ENCODE data around the gene SPATA20. TPM values are rescaled to one million over a fixed set of nuclear protein-coding genes. Genes with fewer than 3 reads are reported as not detected.

Gene SPATA20
- total and polyA plus RNA-seq, 2 of the 13 experiments (the other 11 are each of a cell fraction or from before 2014, with no cell fraction given), result 36.1 to 64.8 TPM

DNA sequence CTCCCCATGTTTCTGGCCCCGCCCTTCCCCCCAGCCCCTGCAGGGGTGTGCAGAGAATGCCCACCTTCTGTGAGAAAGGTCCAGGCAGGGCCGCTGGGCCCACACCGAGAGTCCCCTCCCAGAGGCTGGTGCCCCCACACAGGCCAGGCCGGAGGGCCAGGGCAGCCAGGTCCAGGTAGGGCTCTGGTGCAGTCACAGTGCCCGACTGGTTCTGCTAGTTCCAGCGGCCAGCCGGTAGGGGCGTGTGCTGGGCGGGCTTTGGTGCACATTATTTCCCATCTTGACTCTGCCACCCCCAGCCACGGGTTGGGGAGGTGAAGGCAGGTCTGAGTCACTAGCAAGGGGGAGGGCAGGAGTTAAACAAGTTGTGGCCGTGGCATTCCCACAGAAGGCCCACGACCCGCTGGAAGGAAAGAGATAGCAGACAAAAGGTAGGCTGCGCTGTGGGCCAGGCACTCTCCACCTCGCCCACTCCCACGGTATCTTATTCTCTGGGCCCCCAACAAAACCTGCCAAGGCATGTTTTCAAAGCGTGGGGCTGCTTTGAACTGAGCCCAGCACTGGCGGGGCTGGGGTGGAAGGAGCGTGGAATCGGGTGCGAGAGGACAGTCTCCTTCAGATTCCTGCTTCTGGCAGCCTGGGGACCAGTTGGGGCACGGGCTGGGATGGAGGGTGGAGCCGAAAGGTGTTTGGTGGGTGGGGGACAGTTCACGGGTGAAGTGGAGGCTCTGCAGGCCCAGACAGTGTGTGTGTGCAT lies 12.6 kb upstream of the SPATA20 start (continued):
- TF ChIP-seq, protein P1, sequence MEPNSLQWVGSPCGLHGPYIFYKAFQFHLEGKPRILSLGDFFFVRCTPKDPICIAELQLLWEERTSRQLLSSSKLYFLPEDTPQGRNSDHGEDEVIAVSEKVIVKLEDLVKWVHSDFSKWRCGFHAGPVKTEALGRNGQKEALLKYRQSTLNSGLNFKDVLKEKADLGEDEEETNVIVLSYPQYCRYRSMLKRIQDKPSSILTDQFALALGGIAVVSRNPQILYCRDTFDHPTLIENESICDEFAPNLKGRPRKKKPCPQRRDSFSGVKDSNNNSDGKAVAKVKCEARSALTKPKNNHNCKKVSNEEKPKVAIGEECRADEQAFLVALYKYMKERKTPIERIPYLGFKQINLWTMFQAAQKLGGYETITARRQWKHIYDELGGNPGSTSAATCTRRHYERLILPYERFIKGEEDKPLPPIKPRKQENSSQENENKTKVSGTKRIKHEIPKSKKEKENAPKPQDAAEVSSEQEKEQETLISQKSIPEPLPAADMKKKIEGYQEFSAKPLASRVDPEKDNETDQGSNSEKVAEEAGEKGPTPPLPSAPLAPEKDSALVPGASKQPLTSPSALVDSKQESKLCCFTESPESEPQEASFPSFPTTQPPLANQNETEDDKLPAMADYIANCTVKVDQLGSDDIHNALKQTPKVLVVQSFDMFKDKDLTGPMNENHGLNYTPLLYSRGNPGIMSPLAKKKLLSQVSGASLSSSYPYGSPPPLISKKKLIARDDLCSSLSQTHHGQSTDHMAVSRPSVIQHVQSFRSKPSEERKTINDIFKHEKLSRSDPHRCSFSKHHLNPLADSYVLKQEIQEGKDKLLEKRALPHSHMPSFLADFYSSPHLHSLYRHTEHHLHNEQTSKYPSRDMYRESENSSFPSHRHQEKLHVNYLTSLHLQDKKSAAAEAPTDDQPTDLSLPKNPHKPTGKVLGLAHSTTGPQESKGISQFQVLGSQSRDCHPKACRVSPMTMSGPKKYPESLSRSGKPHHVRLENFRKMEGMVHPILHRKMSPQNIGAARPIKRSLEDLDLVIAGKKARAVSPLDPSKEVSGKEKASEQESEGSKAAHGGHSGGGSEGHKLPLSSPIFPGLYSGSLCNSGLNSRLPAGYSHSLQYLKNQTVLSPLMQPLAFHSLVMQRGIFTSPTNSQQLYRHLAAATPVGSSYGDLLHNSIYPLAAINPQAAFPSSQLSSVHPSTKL (CRISPR knock-in tag; IDR thresholded peaks at IDR 0.05), result no peak
- TF ChIP-seq ZNF775 (CRISPR knock-in tag; IDR thresholded peaks at IDR 0.05; ENCODE audit: borderline replicate concordance) (no peak), NFATC3 (CRISPR knock-in tag; IDR thresholded peaks at IDR 0.05) (0 out of 2 replicates have a peak, but pooled peaks have one; percentile 16), TCF7L2 (IDR thresholded peaks at IDR 0.05; ENCODE audit: low read depth, low read length) (no peak), ZFYVE20 (CRISPR knock-in tag; IDR thresholded peaks at IDR 0.05; ENCODE audit: borderline replicate concordance, low read depth) (no peak), ZFP62 (CRISPR knock-in tag; IDR thresholded peaks at IDR 0.05) (no peak), ZMYM2 (CRISPR knock-in tag; IDR thresholded peaks at IDR 0.05) (0 out of 2 replicates have a peak, but pooled peaks have one; percentile 31), AKAP8 (CRISPR knock-in tag; IDR thresholded peaks at IDR 0.05) (no peak), JDP2 (CRISPR knock-in tag; IDR thresholded peaks at IDR 0.05; ENCODE audit: borderline replicate concordance) (no peak), SP4 (CRISPR knock-in tag; IDR thresholded peaks at IDR 0.05) (no peak), ZNF331 (CRISPR knock-in tag; IDR thresholded peaks at IDR 0.05) (peak; percentile 29; the same call in 1 of the 2 replicates), NCOA1 (CRISPR knock-in tag; IDR thresholded peaks at IDR 0.05) (no peak), TEAD3 (CRISPR knock-in tag; optimal IDR thresholded peaks at IDR 0.05; ENCODE audit: borderline replicate concordance) (no peak), MED8 (CRISPR knock-in tag; IDR thresholded peaks at IDR 0.05; ENCODE audit: insufficient replicate concordance) (no peak)
- TF ChIP-seq, protein P2, sequence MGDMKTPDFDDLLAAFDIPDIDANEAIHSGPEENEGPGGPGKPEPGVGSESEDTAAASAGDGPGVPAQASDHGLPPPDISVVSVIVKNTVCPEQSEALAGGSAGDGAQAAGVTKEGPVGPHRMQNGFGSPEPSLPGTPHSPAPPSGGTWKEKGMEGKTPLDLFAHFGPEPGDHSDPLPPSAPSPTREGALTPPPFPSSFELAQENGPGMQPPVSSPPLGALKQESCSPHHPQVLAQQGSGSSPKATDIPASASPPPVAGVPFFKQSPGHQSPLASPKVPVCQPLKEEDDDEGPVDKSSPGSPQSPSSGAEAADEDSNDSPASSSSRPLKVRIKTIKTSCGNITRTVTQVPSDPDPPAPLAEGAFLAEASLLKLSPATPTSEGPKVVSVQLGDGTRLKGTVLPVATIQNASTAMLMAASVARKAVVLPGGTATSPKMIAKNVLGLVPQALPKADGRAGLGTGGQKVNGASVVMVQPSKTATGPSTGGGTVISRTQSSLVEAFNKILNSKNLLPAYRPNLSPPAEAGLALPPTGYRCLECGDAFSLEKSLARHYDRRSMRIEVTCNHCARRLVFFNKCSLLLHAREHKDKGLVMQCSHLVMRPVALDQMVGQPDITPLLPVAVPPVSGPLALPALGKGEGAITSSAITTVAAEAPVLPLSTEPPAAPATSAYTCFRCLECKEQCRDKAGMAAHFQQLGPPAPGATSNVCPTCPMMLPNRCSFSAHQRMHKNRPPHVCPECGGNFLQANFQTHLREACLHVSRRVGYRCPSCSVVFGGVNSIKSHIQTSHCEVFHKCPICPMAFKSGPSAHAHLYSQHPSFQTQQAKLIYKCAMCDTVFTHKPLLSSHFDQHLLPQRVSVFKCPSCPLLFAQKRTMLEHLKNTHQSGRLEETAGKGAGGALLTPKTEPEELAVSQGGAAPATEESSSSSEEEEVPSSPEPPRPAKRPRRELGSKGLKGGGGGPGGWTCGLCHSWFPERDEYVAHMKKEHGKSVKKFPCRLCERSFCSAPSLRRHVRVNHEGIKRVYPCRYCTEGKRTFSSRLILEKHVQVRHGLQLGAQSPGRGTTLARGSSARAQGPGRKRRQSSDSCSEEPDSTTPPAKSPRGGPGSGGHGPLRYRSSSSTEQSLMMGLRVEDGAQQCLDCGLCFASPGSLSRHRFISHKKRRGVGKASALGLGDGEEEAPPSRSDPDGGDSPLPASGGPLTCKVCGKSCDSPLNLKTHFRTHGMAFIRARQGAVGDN (CRISPR knock-in tag; IDR thresholded peaks at IDR 0.05), result peak; percentile 51; the same call in 1 of the 2 replicates
- TF ChIP-seq, protein P3, sequence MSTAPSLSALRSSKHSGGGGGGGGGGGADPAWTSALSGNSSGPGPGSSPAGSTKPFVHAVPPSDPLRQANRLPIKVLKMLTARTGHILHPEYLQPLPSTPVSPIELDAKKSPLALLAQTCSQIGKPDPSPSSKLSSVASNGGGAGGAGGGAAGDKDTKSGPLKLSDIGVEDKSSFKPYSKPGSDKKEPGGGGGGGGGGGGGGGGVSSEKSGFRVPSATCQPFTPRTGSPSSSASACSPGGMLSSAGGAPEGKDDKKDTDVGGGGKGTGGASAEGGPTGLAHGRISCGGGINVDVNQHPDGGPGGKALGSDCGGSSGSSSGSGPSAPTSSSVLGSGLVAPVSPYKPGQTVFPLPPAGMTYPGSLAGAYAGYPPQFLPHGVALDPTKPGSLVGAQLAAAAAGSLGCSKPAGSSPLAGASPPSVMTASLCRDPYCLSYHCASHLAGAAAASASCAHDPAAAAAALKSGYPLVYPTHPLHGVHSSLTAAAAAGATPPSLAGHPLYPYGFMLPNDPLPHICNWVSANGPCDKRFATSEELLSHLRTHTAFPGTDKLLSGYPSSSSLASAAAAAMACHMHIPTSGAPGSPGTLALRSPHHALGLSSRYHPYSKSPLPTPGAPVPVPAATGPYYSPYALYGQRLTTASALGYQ (CRISPR knock-in tag; IDR thresholded peaks at IDR 0.05), result no peak
- TF ChIP-seq, protein P4, sequence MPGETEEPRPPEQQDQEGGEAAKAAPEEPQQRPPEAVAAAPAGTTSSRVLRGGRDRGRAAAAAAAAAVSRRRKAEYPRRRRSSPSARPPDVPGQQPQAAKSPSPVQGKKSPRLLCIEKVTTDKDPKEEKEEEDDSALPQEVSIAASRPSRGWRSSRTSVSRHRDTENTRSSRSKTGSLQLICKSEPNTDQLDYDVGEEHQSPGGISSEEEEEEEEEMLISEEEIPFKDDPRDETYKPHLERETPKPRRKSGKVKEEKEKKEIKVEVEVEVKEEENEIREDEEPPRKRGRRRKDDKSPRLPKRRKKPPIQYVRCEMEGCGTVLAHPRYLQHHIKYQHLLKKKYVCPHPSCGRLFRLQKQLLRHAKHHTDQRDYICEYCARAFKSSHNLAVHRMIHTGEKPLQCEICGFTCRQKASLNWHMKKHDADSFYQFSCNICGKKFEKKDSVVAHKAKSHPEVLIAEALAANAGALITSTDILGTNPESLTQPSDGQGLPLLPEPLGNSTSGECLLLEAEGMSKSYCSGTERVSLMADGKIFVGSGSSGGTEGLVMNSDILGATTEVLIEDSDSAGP (CRISPR knock-in tag; IDR thresholded peaks at IDR 0.05; ENCODE audit: borderline replicate concordance), result no peak; the same call in 1 of the 2 replicates

All from HepG2 (cell line).